Gastrocnemius medialis (tissue), 4 donors: Measurements from ENCODE around the gene TSC22D4.

Experiments used
- CTCF ChIP-seq, 5 experiments: fragments of 450-650 bp in 3 of 5; fragments of 200-600 bp in 2 of 5; sonication (generic) in 2 of 5; IDR thresholded peaks in 4 of 5; conservative IDR thresholded peaks in 1 of 5; 1 replicate in 4 of 5; 2 replicates in 1 of 5; pipeline ENCODE4 v1.5.1; 2016 to 2019; ENCODE audit warnings: antibody characterized with exemption in 5 of 5, mild to moderate bottlenecking in 3 of 5, moderate library complexity in 3 of 5
- POLR2A ChIP-seq, 2 donors: fragments of 450-650 bp; IDR thresholded peaks; one replicate each; pipeline ENCODE4 v1.6.1; 2017; ENCODE audit warnings: antibody characterized with exemption in 2 of 2, mild to moderate bottlenecking in 2 of 2, moderate library complexity in 2 of 2

- no peak for TF ChIP-seq CTCF (IDR thresholded peaks at IDR 0.05 in 4 of 5, conservative IDR thresholded peaks at IDR 0.05 in 1 of 5)
- no peak for TF ChIP-seq POLR2A (IDR thresholded peaks at IDR 0.05)
These were observed 47.0 kb downstream of the TSC22D4 start for GRCh38 chr7:100432053-100432452.
